Epithelial cell of proximal tubule (primary cell): ENCODE data around the gene RBM3. TPM values are rescaled to one million over a fixed set of nuclear protein-coding genes. Genes with fewer than 3 reads are reported as not detected.
A peak's percentile ranks its signal among the peaks of the same experiment; 100 is the strongest.
"Not testable (repeated sequence)": the region's sequence is repeated elsewhere in the genome, so short reads cannot be mapped to it uniquely, and the experiment has no call there.

ENCODE experiments used
- DNase-seq: peaks from one replicate; pipeline ENCODE4 v3.0.0-alpha.2; 2011; ENCODE audit warnings: low read depth
- H3K4me3 ChIP-seq: 2 replicates; pipeline ENCODE4 v1.5.1; 2011; ENCODE audit warnings: low read depth, mild to moderate bottlenecking, low read length
- CTCF ChIP-seq: conservative IDR thresholded peaks from 2 replicates; pipeline ENCODE4 v1.5.1; 2012; ENCODE audit warnings: low read depth, mild to moderate bottlenecking, low read length
- total RNA-seq: library from RNA; depleted of rRNA; stranded (reverse); fragments of >200 nt; gene quantifications from 2 replicates; pipeline ENCODE4 v1.2.3, GENCODE V29; 2015

Gene RBM3
- total RNA-seq, 1 donor from 2014 or later, result 179 TPM

GRCh38 chrX:48539345-48540027 is 34.8 kb upstream of the RBM3 start, which contains the start of gene TBC1D25:
Gene TBC1D25, plus strand, starts transcription at chrX:48539714. Its CDS starts 84 bp downstream, at chrX:48539798.
- TF ChIP-seq CTCF, result peak; percentile 35
- peak; percentile 64 for DNase-seq
- H3K4me3 ChIP-seq, result peak within 1 kb of the TSS; percentile 75

DNA sequence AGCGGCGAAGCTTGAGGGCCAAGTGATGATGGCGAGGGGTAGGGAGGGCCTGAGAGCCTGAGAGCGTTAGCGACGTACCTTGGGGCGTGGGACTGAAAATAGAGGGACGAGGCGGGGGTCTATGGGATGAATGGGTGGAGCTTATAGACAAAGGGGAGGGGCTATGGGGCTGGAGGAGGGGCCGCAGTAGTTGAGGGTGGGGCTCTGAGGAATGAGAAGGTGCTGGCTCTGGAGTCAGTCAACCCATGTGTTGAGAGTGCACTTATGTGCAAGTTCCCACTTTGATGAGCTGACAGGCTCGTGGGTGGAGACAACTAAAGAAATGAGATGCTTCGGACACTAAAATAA is 34.3 kb upstream of the RBM3 start:
- peak overlapping the region; percentile 75 for H3K4me3 ChIP-seq
- no peak for TF ChIP-seq CTCF
- DNase-seq, result no peak

GRCh38 chrX:48540480-48540879 is 33.8 kb upstream of the RBM3 start:
- no peak for DNase-seq
- no peak for TF ChIP-seq CTCF
- peak overlapping the region; percentile 75 for H3K4me3 ChIP-seq

- H3K4me3 ChIP-seq, result no peak overlapping the region
- TF ChIP-seq CTCF, result no peak
- DNase-seq, result no peak
Observed at GRCh38 chrX:48541140-48541814, 33.0 kb upstream of the RBM3 start.

- DNase-seq, result no peak
- no peak for TF ChIP-seq CTCF
- H3K4me3 ChIP-seq, result no peak overlapping the region
Observed at GRCh38 chrX:48548871-48549270, 25.4 kb upstream of the RBM3 start.

DNA sequence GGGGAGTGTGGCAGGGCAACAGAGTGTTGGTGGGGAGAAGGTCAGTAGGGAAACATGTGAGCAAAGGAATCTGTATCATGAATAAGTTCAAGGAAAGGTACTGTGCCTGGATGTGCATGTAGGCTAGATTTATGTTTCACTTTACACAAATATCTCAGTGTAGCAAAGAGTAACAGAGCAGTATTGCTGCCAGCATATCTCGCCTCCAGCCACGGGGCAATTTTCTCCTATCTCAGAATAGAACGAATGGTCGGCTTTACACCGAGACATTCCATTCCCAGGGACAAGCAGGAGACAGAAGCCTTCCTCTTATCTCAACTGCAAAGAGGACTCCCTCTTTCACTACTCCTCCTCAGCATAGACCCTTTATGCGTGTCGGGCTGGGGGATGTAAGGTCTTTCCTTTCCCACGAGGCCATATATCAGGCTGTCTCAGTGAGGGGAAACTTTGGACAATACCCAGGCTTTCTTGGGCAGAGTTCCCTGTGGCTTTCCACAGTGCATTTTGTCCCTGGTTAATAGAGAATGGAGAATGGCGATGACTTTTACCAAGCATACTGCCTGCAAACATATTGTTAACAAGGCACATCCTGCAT is 18.5 kb upstream of the RBM3 start:
- not testable (repeated sequence) for DNase-seq, H3K4me3 ChIP-seq

DNA sequence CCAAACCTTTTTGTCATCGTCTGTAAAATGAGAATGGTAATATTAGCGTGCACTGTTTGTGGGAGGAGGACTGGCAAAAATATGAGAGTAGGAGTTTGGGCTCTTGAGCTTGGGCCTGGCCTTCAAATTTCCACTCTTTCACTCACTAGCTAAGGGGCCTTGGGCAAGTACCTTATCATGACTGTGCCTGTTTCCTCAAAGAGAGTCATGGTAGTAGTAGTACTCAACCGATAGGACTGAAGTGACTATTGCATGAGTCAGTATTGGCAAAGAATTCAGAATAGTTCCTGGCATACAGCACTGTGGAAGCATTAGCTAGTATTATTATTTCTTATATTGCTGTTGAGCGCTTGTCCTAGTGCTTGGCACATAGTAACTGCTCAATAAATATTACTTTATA is 16.0 kb upstream of the RBM3 start:
- TF ChIP-seq CTCF, result no peak
- no peak overlapping the region for H3K4me3 ChIP-seq
- DNase-seq, result no peak
